ENCODE data around the gene TM9SF2.

TM9SF2 gene

GRCh38 chr13:99495466-99496183 is 5.6 kb upstream of the TM9SF2 start:
- TF ChIP-seq CTCF (IDR thresholded peaks at IDR 0.05; ENCODE audit: low read depth, low read length) = no peak
- DNase-seq (ENCODE audit: low read depth in 2 of 2) = no peak
- H3K4me3 ChIP-seq (replicated peaks in 1 of 2; ENCODE audit: low read depth in 2 of 2, low read length in 2 of 2) = peak overlapping the region in 1 of 2 donors; percentile 1

GRCh38 chr13:99496184-99497142 is 4.8 kb upstream of the TM9SF2 start:
- H3K4me3 ChIP-seq (replicated peaks in 1 of 2; ENCODE audit: low read depth in 2 of 2, low read length in 2 of 2) = peak overlapping the region in 1 of 2 donors; percentile 1
- no peak for TF ChIP-seq CTCF (IDR thresholded peaks at IDR 0.05; ENCODE audit: low read depth, low read length)
- peak; percentile 22 to 60 for DNase-seq (ENCODE audit: low read depth in 2 of 2)

GRCh38 chr13:99498171-99499161 is 2.8 kb upstream of the TM9SF2 start:
- no peak for TF ChIP-seq CTCF (IDR thresholded peaks at IDR 0.05; ENCODE audit: low read depth, low read length)
- peak; percentile 97 to 98 for DNase-seq (ENCODE audit: low read depth in 2 of 2)
- peak overlapping the region; percentile 48 to 53 for H3K4me3 ChIP-seq (replicated peaks in 1 of 2; ENCODE audit: low read depth in 2 of 2, low read length in 2 of 2)

GRCh38 chr13:99500839-99501183 is 461 bp upstream of the TM9SF2 start:
- H3K4me3 ChIP-seq (replicated peaks in 1 of 2; ENCODE audit: low read depth in 2 of 2, low read length in 2 of 2) = peak overlapping the region; percentile 93 to 97
- DNase-seq (ENCODE audit: low read depth in 2 of 2) = no peak
- TF ChIP-seq CTCF (IDR thresholded peaks at IDR 0.05; ENCODE audit: low read depth, low read length) = no peak

GRCh38 chr13:99501848-99502301 is 603 bp downstream of the TM9SF2 start:
- DNase-seq (ENCODE audit: low read depth in 2 of 2) = peak; percentile 23 to 29
- peak overlapping the region; percentile 93 to 97 for H3K4me3 ChIP-seq (replicated peaks in 1 of 2; ENCODE audit: low read depth in 2 of 2, low read length in 2 of 2)
- no peak for TF ChIP-seq CTCF (IDR thresholded peaks at IDR 0.05; ENCODE audit: low read depth, low read length)

- peak; percentile 20 for TF ChIP-seq CTCF (IDR thresholded peaks at IDR 0.05; ENCODE audit: low read depth, low read length)
- DNase-seq (ENCODE audit: low read depth in 2 of 2) = peak; percentile 24 to 57
- no peak overlapping the region for H3K4me3 ChIP-seq (replicated peaks in 1 of 2; ENCODE audit: low read depth in 2 of 2, low read length in 2 of 2)
Observed at GRCh38 chr13:99505814-99506269, 4.6 kb downstream of the TM9SF2 start.

Measured in cardiac fibroblast (primary cell).